H9 (cell line): ENCODE results near the gene WSCD1. TPM values are rescaled to one million over a fixed set of nuclear protein-coding genes. Genes with fewer than 3 reads are reported as not detected.

Experiments used
- DNase-seq: peaks from one replicate; pipeline ENCODE4 v3.0.0-alpha.2; 2017
- H2AFZ ChIP-seq: one replicate; pipeline ENCODE4 v1.6.1; 2013; ENCODE audit warnings: mild to moderate bottlenecking, low read length, control low read depth, moderate library complexity
- H2AK5ac ChIP-seq: 2 replicates; pipeline ENCODE4 v1.6.1; 2013; ENCODE audit warnings: low read length, control low read depth, mixed read lengths; ENCODE audit not compliant: insufficient read length
- H2BK120ac ChIP-seq: one replicate; pipeline ENCODE4 v1.6.1; 2013; ENCODE audit warnings: low read depth, mild to moderate bottlenecking, low read length, control low read depth, inconsistent platforms; ENCODE audit not compliant: poor library complexity, severe bottlenecking
- H2BK12ac ChIP-seq: 2 replicates; pipeline ENCODE4 v1.6.1; 2013; ENCODE audit warnings: low read length, control low read depth, mixed read lengths, low read depth; ENCODE audit not compliant: insufficient read length
- H2BK15ac ChIP-seq: 2 replicates; pipeline ENCODE4 v1.6.1; 2013; ENCODE audit warnings: low read depth, low read length, control low read depth
- H2BK20ac ChIP-seq: one replicate; pipeline ENCODE4 v1.6.1; 2013; ENCODE audit warnings: low read depth, mild to moderate bottlenecking, low read length, control low read depth, inconsistent platforms; ENCODE audit not compliant: poor library complexity, severe bottlenecking
- H2BK5ac ChIP-seq: 2 replicates; pipeline ENCODE4 v1.6.1; 2013; ENCODE audit warnings: low read length, control low read depth, mixed read lengths; ENCODE audit not compliant: insufficient read length
- H3K14ac ChIP-seq: 2 replicates; pipeline ENCODE4 v1.6.1; 2013; ENCODE audit warnings: low read length, control low read depth; ENCODE audit not compliant: insufficient read depth
- H3K18ac ChIP-seq: 2 replicates; pipeline ENCODE4 v1.6.1; 2013; ENCODE audit warnings: low read depth, mild to moderate bottlenecking, mixed read lengths, low read length, control low read depth; ENCODE audit not compliant: insufficient read length
- H3K23ac ChIP-seq: 2 replicates; pipeline ENCODE4 v1.6.1; 2013; ENCODE audit warnings: low read length, control low read depth, mixed read lengths, low read depth; ENCODE audit not compliant: insufficient read length
- H3K23me2 ChIP-seq: 2 replicates; pipeline ENCODE4 v1.6.1; 2013; ENCODE audit warnings: low read depth, mild to moderate bottlenecking, mixed read lengths, low read length, control low read depth; ENCODE audit not compliant: insufficient read length, poor library complexity, severe bottlenecking
- H3K27ac ChIP-seq: 2 replicates; pipeline ENCODE4 v1.5.1; 2013; ENCODE audit warnings: low read length, control low read depth, mixed read lengths, low read depth; ENCODE audit not compliant: insufficient read length
- H3K27me3 ChIP-seq: 2 replicates; pipeline ENCODE4 v1.6.1; 2013; ENCODE audit warnings: low read length, control low read depth, inconsistent platforms; ENCODE audit not compliant: insufficient read depth
- H3K4ac ChIP-seq: 2 replicates; pipeline ENCODE4 v1.6.1; 2013; ENCODE audit warnings: low read depth, mild to moderate bottlenecking, control low read depth, inconsistent platforms, low read length, moderate library complexity
- H3K4me1 ChIP-seq: 2 replicates; pipeline ENCODE4 v1.6.1; 2013; ENCODE audit warnings: low read length, control low read depth, inconsistent platforms; ENCODE audit not compliant: insufficient read depth
- H3K4me2 ChIP-seq: 2 replicates; pipeline ENCODE4 v1.6.1; 2013; ENCODE audit warnings: low read length, control low read depth, mixed read lengths; ENCODE audit not compliant: insufficient read length, insufficient read depth
- H3K56ac ChIP-seq: 2 replicates; pipeline ENCODE4 v1.6.1; 2013; ENCODE audit warnings: low read depth, mild to moderate bottlenecking, mixed read lengths, low read length, control low read depth; ENCODE audit not compliant: insufficient read length
- H3K79me1 ChIP-seq: 2 replicates; pipeline ENCODE4 v1.6.1; 2013; ENCODE audit warnings: low read depth, mild to moderate bottlenecking, moderate library complexity, low read length, control low read depth, inconsistent platforms; ENCODE audit not compliant: insufficient read depth, poor library complexity, severe bottlenecking
- H3K79me2 ChIP-seq: 2 replicates; pipeline ENCODE4 v1.6.1; 2013; ENCODE audit warnings: low read length, control low read depth, inconsistent platforms; ENCODE audit not compliant: insufficient read depth
- H3K9ac ChIP-seq: 2 replicates; pipeline ENCODE4 v1.6.1; 2013; ENCODE audit warnings: low read length, control low read depth, mixed read lengths; ENCODE audit not compliant: insufficient read length; ENCODE audit errors: extremely low read depth
- H3K9me3 ChIP-seq: one replicate; pipeline ENCODE4 v1.6.1; 2013; ENCODE audit warnings: low read depth, low read length, inconsistent platforms; ENCODE audit not compliant: control insufficient read depth
- H3T11ph ChIP-seq: one replicate; pipeline ENCODE4 v1.6.1; 2013; ENCODE audit warnings: mild to moderate bottlenecking, low read length, control low read depth, inconsistent platforms
- H4K20me1 ChIP-seq: one replicate; pipeline ENCODE4 v1.6.1; 2013; ENCODE audit not compliant: control insufficient read depth, insufficient read length, insufficient read depth
- H4K5ac ChIP-seq: 2 replicates; pipeline ENCODE4 v1.6.1; 2013; ENCODE audit warnings: low read depth, mild to moderate bottlenecking, mixed read lengths, low read length, control low read depth; ENCODE audit not compliant: insufficient read length
- H4K8ac ChIP-seq: replicated peaks from 2 replicates; pipeline ENCODE4 v1.6.1; 2013; ENCODE audit warnings: low read length, control low read depth, mixed read lengths, low read depth; ENCODE audit not compliant: insufficient read length
- H4K91ac ChIP-seq: 2 replicates; pipeline ENCODE4 v1.6.1; 2013; ENCODE audit warnings: low read depth, mild to moderate bottlenecking, moderate library complexity, mixed read lengths, low read length, control low read depth; ENCODE audit not compliant: insufficient read length
- H3K27ac Mint-ChIP-seq, 3 experiments: 2 replicates in 2 of 3; 3 replicates in 1 of 3; pipeline ENCODE4 v1.8.0; 2020 to 2021; ENCODE audit warnings: mixed read lengths in 3 of 3, mild to moderate bottlenecking in 1 of 3, moderate library complexity in 1 of 3
- H3K27me3 Mint-ChIP-seq: 2 replicates; pipeline ENCODE4 v1.8.0; 2021; ENCODE audit warnings: low read depth, mild to moderate bottlenecking, moderate library complexity, mixed read lengths
- H3K36me3 Mint-ChIP-seq, 3 experiments: 2 replicates in 2 of 3; 3 replicates in 1 of 3; pipeline ENCODE4 v1.8.0; 2020 to 2021; ENCODE audit warnings: low read depth in 3 of 3, mixed read lengths in 3 of 3; ENCODE audit not compliant: insufficient read depth in 1 of 3
- H3K4me1 Mint-ChIP-seq, 2 experiments: 2 replicates each; pipeline ENCODE4 v1.8.0; 2020; ENCODE audit warnings: mixed read lengths in 2 of 2
- H3K4me3 Mint-ChIP-seq, 2 experiments: 2 replicates in 1 of 2; 3 replicates in 1 of 2; pipeline ENCODE4 v1.8.0; 2020 to 2021; ENCODE audit warnings: mild to moderate bottlenecking in 2 of 2, mixed read lengths in 2 of 2, moderate library complexity in 1 of 2
- H3K9me3 Mint-ChIP-seq, 2 experiments: 2 replicates in 1 of 2; 3 replicates in 1 of 2; pipeline ENCODE4 v1.8.0; 2020; ENCODE audit warnings: mild to moderate bottlenecking in 2 of 2, mixed read lengths in 2 of 2, moderate library complexity in 1 of 2
- total RNA-seq: library from RNA; stranded (reverse); gene quantifications from 2 replicates; pipeline ENCODE4 v1.2.1, GENCODE V29; 2021
- TF ChIP-seq, protein P1 (sequence below): fragments of 200-600 bp; sonication (generic); conservative IDR thresholded peaks from 3 replicates; pipeline ENCODE4 v1.8.0; 2021; ENCODE audit warnings: antibody characterized with exemption, mild to moderate bottlenecking

WSCD1 gene
- total RNA-seq, 1 experiment from 2014 or later, result 33.6 TPM

DNA sequence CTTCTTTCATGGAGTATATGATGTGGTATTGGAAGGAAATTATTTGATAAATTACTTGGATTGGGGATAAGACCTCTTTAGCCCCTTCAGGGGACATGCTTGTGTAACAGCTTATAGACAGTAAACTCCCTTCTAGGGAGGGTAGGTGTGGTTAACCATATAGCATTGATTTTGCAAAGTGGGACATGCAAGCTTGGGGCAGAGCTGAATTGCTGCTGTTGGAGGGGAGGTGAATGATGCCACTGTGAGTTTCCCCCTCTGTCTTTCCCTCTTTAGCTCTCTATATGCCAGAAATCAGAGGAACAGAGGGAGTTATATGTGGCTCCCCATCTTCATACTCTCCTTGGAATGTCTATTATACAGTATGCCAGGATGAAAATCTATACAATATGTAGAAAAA lies 54.7 kb downstream of the WSCD1 start:
- no peaks in the 10 kb centered on the region for H4K20me1 ChIP-seq
- H2BK12ac ChIP-seq, result no peak overlapping the region
- H3K9ac ChIP-seq, result no peak overlapping the region
- no peak overlapping the region for H2BK15ac ChIP-seq
- no peak overlapping the region for H2BK120ac ChIP-seq
- no peak overlapping the region for H2BK5ac ChIP-seq
- no peak overlapping the region for H4K8ac ChIP-seq
- H2AK5ac ChIP-seq, result no peak overlapping the region
- no peak overlapping the region for H4K5ac ChIP-seq
- no peak overlapping the region for H2BK20ac ChIP-seq
- no peaks in the 10 kb centered on the region for H3K79me2 ChIP-seq
- Mint-ChIP-seq H3K9me3 (peaks cover 12% of the 10 kb centered on the region in 2 experiments; a peak in 4 of 5 replicates), H3K27me3 (no peaks in the 10 kb centered on the region; the same call in none of the 2 replicates), H3K36me3 (peaks cover 24 to 45% (median 28%) of the 10 kb centered on the region in 3 experiments), H3K27ac (no peak overlapping the region), H3K4me1 (no peaks in the 10 kb centered on the region), H3K4me3 (no peak overlapping the region)
- no peaks in the 10 kb centered on the region for H3K9me3 ChIP-seq
- no peak for DNase-seq
- H3T11ph ChIP-seq, result no peak overlapping the region
- no peak overlapping the region for H3K23ac ChIP-seq
- no peak overlapping the region for H3K18ac ChIP-seq
- no peaks in the 10 kb centered on the region for H3K79me1 ChIP-seq
- no peak overlapping the region for H3K4me2 ChIP-seq
- no peak overlapping the region for H2AFZ ChIP-seq
- H3K56ac ChIP-seq, result no peak overlapping the region
- TF ChIP-seq, protein P1, sequence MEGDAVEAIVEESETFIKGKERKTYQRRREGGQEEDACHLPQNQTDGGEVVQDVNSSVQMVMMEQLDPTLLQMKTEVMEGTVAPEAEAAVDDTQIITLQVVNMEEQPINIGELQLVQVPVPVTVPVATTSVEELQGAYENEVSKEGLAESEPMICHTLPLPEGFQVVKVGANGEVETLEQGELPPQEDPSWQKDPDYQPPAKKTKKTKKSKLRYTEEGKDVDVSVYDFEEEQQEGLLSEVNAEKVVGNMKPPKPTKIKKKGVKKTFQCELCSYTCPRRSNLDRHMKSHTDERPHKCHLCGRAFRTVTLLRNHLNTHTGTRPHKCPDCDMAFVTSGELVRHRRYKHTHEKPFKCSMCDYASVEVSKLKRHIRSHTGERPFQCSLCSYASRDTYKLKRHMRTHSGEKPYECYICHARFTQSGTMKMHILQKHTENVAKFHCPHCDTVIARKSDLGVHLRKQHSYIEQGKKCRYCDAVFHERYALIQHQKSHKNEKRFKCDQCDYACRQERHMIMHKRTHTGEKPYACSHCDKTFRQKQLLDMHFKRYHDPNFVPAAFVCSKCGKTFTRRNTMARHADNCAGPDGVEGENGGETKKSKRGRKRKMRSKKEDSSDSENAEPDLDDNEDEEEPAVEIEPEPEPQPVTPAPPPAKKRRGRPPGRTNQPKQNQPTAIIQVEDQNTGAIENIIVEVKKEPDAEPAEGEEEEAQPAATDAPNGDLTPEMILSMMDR, result no peak
- H3K23me2 ChIP-seq, result no peaks in the 10 kb centered on the region
- H3K4ac ChIP-seq, result no peak overlapping the region
- no peak overlapping the region for H3K14ac ChIP-seq
- H3K4me1 ChIP-seq, result no peaks in the 10 kb centered on the region
- no peak overlapping the region for H3K27ac ChIP-seq
- no peaks in the 10 kb centered on the region for H3K27me3 ChIP-seq
- no peak overlapping the region for H4K91ac ChIP-seq
